Measurements from ENCODE around the gene WDPCP. TPM values are rescaled to one million over a fixed set of nuclear protein-coding genes. Genes with fewer than 3 reads are reported as not detected.
"Not testable (repeated sequence)": the region's sequence is repeated elsewhere in the genome, so short reads cannot be mapped to it uniquely, and the experiment has no call there.

WDPCP gene
- 29.6 TPM for total RNA-seq

GRCh38 chr2:63588385-63589147, at the start of gene WDPCP, which contains the start of gene MDH1:
Gene WDPCP (minus strand): TSS chr2:63588477. CDS start chr2:63588271, 206 bp downstream.
Gene MDH1 (plus strand): TSS chr2:63588963. CDS start chr2:63589044, 81 bp downstream.
- peak; percentile 99 for DNase-seq

GRCh38 chr2:63632382-63632781, 44.1 kb upstream of the WDPCP start:
- DNase-seq, result no peak

GRCh38 chr2:63631501-63631900, 43.2 kb upstream of the WDPCP start:
- DNase-seq, result no peak

- no peak for DNase-seq
Measured at GRCh38 chr2:63628403-63628942, 40.2 kb upstream of the WDPCP start.

GRCh38 chr2:63627866-63628265, 39.6 kb upstream of the WDPCP start:
- DNase-seq, result no peak

- not testable (repeated sequence) for DNase-seq
Measured at GRCh38 chr2:63623763-63624162, 35.5 kb upstream of the WDPCP start.

- no peak for DNase-seq
Measured at GRCh38 chr2:63622751-63623150, 34.5 kb upstream of the WDPCP start.

- no peak for DNase-seq
Measured at GRCh38 chr2:63619328-63619727, 31.1 kb upstream of the WDPCP start.

- DNase-seq, result no peak
Measured at GRCh38 chr2:63617366-63617765, 29.1 kb upstream of the WDPCP start.

- DNase-seq, result no peak
Measured at GRCh38 chr2:63614983-63615945, 27.0 kb upstream of the WDPCP start.

- DNase-seq, result peak; percentile 30
Measured at GRCh38 chr2:63614448-63614968, 26.2 kb upstream of the WDPCP start.

GRCh38 chr2:63613391-63613901, 25.2 kb upstream of the WDPCP start:
- no peak for DNase-seq

GRCh38 chr2:63610525-63610924, 22.2 kb upstream of the WDPCP start:
- no peak for DNase-seq

GRCh38 chr2:63608865-63609264, 20.6 kb upstream of the WDPCP start:
- not testable (repeated sequence) for DNase-seq

- no peak for DNase-seq
Measured at GRCh38 chr2:63604666-63605065, 16.4 kb upstream of the WDPCP start.

- DNase-seq, result no peak
Measured at GRCh38 chr2:63600881-63601460, 12.7 kb upstream of the WDPCP start.

- DNase-seq, result no peak
Measured at GRCh38 chr2:63598981-63599380, 10.7 kb upstream of the WDPCP start.

GRCh38 chr2:63596401-63596883, 8.2 kb upstream of the WDPCP start:
- no peak for DNase-seq

- DNase-seq, result no peak
Measured at GRCh38 chr2:63594660-63595059, 6.4 kb upstream of the WDPCP start.

- DNase-seq, result no peak
Measured at GRCh38 chr2:63591566-63592175, 3.4 kb upstream of the WDPCP start.
